Measurements from ENCODE around the gene AHDC1. TPM values are rescaled to one million over a fixed set of nuclear protein-coding genes. Genes with fewer than 3 reads are reported as not detected.

AHDC1 gene
- total RNA-seq, 4 donors from 2014 or later = 7.5 to 12.9 (median 8.2) TPM

DNA sequence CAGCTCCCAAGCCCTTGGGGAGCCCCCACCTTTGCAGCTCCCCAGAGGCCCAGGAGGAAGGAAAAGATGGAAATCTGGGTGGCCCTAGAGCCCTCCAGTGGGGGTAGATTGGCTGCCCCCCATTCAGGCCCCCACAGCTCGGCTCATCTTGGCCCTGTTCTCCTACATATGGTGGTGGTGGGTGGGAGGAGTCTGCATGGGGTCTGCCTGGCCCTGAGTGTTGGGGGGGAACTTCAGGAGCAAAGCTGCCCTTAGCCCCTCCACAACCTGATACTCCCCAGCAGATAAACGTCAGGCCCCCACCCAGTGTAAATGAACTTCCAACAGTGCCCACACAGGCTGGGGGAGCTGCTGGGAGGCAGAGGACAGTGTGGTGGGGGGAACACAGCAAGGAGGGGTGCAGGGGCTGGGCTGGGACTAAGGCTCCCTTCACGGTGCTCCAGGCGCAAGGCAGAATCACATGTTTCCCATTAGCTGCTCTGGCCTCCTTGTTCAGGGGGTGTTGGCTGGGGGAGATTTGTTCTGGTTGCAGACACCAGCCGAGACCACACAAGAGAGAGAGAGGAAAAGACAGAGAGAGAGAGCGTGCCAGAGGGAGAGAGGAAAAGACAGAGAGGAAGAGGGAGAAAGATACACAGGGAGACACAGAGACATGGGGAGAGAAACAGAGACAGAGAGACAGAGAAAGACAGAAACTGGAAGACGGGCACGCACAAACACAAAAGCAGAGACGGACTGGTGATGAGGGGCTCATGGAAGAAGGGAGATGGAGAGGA is 42.6 kb downstream of the AHDC1 start:
- ATAC-seq (ENCODE audit: low FRiP score) = no peak
- DNase-seq (ENCODE audit: low spot score) = no peak
- TF ChIP-seq, protein P1, sequence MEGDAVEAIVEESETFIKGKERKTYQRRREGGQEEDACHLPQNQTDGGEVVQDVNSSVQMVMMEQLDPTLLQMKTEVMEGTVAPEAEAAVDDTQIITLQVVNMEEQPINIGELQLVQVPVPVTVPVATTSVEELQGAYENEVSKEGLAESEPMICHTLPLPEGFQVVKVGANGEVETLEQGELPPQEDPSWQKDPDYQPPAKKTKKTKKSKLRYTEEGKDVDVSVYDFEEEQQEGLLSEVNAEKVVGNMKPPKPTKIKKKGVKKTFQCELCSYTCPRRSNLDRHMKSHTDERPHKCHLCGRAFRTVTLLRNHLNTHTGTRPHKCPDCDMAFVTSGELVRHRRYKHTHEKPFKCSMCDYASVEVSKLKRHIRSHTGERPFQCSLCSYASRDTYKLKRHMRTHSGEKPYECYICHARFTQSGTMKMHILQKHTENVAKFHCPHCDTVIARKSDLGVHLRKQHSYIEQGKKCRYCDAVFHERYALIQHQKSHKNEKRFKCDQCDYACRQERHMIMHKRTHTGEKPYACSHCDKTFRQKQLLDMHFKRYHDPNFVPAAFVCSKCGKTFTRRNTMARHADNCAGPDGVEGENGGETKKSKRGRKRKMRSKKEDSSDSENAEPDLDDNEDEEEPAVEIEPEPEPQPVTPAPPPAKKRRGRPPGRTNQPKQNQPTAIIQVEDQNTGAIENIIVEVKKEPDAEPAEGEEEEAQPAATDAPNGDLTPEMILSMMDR (IDR thresholded peaks at IDR 0.05) = no peak

DNA sequence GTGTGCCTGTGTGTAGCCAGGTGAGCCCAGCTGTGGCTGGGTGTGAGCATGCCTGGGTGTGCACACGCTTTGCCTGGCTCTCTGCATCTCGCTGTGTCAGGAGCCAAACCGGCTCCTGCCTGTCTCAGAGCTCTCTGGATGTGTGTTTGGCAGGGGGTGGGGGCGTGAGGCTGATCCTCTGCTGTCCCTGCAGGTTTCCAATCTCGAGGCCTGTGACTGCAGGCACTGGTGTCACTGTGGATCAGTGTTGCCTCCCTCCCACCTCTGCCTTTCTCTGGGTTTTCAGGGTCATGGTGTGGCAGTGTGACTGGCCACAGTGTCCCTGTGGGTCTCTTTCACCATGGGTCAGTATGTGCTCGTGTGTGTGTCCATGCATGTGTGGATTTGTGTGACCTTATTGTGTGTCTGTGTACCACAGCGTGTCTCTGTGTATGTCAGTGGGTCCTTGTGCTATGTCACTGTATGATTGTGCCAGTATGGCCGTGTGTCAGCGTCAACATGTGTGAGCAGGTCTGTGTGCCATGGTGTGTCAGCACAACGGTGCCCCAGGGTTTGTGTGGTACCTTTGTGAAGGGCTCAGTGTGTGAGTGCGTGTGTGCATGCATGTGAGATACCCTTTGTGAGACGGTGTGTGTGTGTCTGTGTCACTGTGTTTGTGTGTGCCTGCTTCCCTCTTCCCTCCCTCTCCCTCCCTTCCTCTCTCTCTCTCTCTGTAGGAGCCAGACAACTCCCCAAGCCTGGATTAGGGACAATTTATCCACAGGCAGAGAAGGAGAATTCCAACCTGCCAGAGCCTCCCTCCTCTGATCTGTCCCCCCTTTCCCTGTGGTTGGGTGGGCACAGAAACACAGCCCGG is 43.4 kb downstream of the AHDC1 start:
- ATAC-seq (ENCODE audit: low FRiP score) = no peak
- no peak for DNase-seq (ENCODE audit: low spot score)
- TF ChIP-seq, protein P1 (IDR thresholded peaks at IDR 0.05) = no peak

DNA sequence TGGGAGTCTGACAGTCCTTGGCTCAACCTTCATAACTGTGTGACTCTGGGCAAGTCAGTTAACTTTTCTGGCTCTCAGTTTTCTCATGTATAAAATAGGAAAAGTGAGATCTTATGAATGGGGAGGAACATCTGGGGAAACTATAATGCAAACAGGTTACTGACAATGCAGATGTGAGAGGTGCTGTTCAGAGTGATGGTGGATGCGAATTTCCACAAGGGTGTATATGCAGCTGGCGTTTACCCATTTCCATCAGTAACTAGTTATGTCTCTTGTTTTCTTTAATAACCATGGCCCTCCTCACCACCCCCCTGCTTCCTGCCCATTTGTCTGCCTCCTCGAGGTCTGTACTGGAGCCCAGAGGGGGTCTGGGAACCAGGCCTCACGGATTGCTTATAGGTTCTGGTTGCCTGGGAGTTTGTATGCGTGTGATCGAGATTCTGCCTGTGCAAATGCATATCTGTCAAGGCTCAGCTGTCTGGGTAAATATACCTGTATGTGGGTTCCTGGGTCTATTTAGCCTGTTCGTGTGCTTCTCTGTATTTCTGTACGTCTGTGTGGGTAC is 44.4 kb downstream of the AHDC1 start:
- DNase-seq (ENCODE audit: low spot score) (no peak), ATAC-seq (ENCODE audit: low FRiP score) (no peak)
- TF ChIP-seq, protein P1 (IDR thresholded peaks at IDR 0.05) = no peak

DNA sequence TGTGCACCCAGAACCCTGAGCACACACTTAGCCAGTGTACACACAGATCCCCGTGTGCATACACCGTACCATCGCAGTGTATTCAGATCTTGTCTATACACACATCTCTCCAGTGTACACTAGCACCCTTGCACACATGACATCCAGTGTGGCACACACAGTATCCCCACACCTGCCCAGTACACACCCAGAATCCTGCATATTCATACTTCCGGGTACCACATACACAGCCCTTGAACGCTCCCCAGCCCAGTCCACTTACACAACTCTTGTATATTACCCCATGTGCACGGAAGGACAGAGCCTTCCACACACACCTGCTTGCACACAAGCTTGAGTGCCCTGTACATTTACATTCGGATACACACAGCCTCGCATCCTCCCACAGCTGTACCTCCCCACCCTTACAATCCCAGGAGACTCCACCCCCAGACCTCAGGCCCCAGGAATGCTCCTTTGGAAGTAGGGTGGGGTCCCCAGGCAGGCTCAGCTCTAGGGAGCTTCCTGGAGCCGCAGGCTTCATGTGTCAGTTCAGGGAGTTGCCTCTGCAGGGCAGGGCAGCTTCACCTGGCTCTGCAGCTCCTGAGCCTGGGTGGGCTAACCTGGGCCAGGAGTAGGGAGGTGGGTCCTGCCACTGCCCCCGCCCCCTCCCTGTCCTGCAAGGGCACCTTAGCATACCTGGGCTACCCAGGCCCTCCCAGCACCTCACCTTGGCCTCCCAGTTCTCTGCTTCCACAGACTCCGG is 46.2 kb downstream of the AHDC1 start:
- TF ChIP-seq, protein P1 (IDR thresholded peaks at IDR 0.05) = no peak
- DNase-seq (ENCODE audit: low spot score) (no peak), ATAC-seq (ENCODE audit: low FRiP score) (peak; percentile 15)

DNA sequence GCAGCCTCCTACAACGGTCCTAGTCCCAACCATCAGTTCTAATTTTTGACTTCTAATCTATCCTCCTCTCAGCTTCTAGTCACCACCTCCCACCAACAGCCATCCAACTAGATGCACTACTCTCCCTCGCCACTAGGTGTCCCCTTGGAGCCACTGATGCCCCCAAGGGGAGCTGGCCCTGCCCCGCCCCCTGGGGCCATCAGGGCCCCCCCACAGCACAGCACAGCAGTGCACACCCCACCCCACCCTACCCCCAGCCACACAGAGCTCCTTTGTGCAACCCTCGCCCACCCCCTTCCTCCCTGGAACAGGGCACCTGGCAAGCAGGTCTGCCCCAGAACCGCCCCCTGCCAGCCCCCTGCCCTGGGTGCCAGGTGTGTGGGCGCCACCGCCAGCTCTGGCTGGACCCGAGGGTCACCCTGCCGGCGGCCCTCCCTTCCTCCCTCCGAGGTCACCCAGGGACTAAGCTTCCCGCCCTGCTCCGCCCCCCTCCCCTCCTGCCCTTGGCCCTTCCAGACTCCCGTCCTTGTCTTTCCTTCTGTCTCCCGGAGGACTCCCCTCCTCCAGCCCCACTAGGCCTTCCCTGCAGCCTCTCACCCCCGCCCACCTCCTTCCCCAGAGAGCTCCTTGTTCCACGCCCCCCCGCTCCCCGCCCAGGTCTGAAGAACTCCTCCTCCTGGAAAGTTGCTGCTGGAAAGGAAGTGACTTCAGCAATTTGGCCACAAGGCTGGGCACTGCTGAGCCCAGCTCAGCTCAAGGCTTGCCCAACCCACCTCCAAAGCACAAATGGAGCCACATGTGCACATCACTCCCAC is 47.0 kb downstream of the AHDC1 start:
- peak; percentile 84 for DNase-seq (ENCODE audit: low spot score)
- ATAC-seq (ENCODE audit: low FRiP score) = peak; percentile 65

More for the DNA sequence above, 47.0 kb downstream of the AHDC1 start:
- TF ChIP-seq, protein P1 (IDR thresholded peaks at IDR 0.05) = peak in 2 of 3 donors; percentile 60 to 81
